Effector CD4-positive, alpha-beta T cell (primary cell): Measurements from ENCODE around the gene CNTNAP2.

Experiments
- DNase-seq: peaks from one replicate; pipeline ENCODE4 v3.0.0-alpha.2; 2020

The CNTNAP2 gene

GRCh38 chr7:146433501-146433900 is 316.9 kb downstream of the CNTNAP2 start:
- no peak for DNase-seq

GRCh38 chr7:146443102-146443501 is 326.5 kb downstream of the CNTNAP2 start:
- no peak for DNase-seq

- DNase-seq: no peak
Measured at GRCh38 chr7:146449625-146450024, 333.0 kb downstream of the CNTNAP2 start.

GRCh38 chr7:146455091-146455655 is 338.6 kb downstream of the CNTNAP2 start:
- DNase-seq: no peak

GRCh38 chr7:146479040-146479439 is 362.4 kb downstream of the CNTNAP2 start:
- DNase-seq: no peak

GRCh38 chr7:146486519-146486918 is 369.9 kb downstream of the CNTNAP2 start:
- no peak for DNase-seq

- DNase-seq: no peak
Measured at GRCh38 chr7:146492017-146492416, 375.4 kb downstream of the CNTNAP2 start.

- DNase-seq: no peak
Measured at GRCh38 chr7:146494952-146495596, 378.5 kb downstream of the CNTNAP2 start.

GRCh38 chr7:146496657-146497056 is 380.1 kb downstream of the CNTNAP2 start:
- DNase-seq: no peak

- no peak for DNase-seq
Measured at GRCh38 chr7:146499970-146500369, 383.4 kb downstream of the CNTNAP2 start.

GRCh38 chr7:146503844-146504243 is 387.2 kb downstream of the CNTNAP2 start:
- no peak for DNase-seq

- DNase-seq: no peak
Measured at GRCh38 chr7:146510088-146510680, 393.6 kb downstream of the CNTNAP2 start.

GRCh38 chr7:146514304-146514703 is 397.7 kb downstream of the CNTNAP2 start:
- no peak for DNase-seq

GRCh38 chr7:146528581-146528980 is 412.0 kb downstream of the CNTNAP2 start:
- DNase-seq: no peak

GRCh38 chr7:146539836-146540235 is 423.2 kb downstream of the CNTNAP2 start:
- DNase-seq: no peak

- no peak for DNase-seq
Measured at GRCh38 chr7:146542101-146542500, 425.5 kb downstream of the CNTNAP2 start.

GRCh38 chr7:146544748-146545147 is 428.1 kb downstream of the CNTNAP2 start:
- no peak for DNase-seq

GRCh38 chr7:146548816-146549215 is 432.2 kb downstream of the CNTNAP2 start:
- DNase-seq: no peak

- no peak for DNase-seq
Measured at GRCh38 chr7:146554556-146554955, 438.0 kb downstream of the CNTNAP2 start.

GRCh38 chr7:146557971-146558469 is 441.4 kb downstream of the CNTNAP2 start:
- DNase-seq: no peak

GRCh38 chr7:146565872-146566271 is 449.3 kb downstream of the CNTNAP2 start:
- DNase-seq: no peak

- DNase-seq: no peak
Measured at GRCh38 chr7:146575903-146576302, 459.3 kb downstream of the CNTNAP2 start.

- no peak for DNase-seq
Measured at GRCh38 chr7:146591976-146592375, 475.4 kb downstream of the CNTNAP2 start.

GRCh38 chr7:146606628-146607027 is 490.0 kb downstream of the CNTNAP2 start:
- no peak for DNase-seq
